SK-N-SH (cell line): ENCODE data around the gene ZG16. TPM values are rescaled to one million over a fixed set of nuclear protein-coding genes. Genes with fewer than 3 reads are reported as not detected.

Source experiments
- CTCF ChIA-PET: fragments of 300-600, 350-600 bp; formaldehyde crosslinking; extraction: SDS; loops from one replicate; lab custom pipeline; 2021; lab: Yijun Ruan, JAX
- POLR2A ChIA-PET: fragments of 350-600 bp; sonication (Branson Sonifier 250); formaldehyde crosslinking; extraction: SDS; loops from one replicate; lab custom pipeline; 2020; ENCODE audit warnings: antibody characterized with exemption, inconsistent platforms; lab: Yijun Ruan, JAX
- DNase-seq: peaks from one replicate; pipeline ENCODE4 v3.0.0; 2012
- H2AFZ ChIP-seq: fragments of 200-600 bp; sonication (generic); 2 replicates; pipeline ENCODE4 v1.8.1; 2016; ENCODE audit warnings: antibody characterized with exemption, mild to moderate bottlenecking, low read depth
- H3F3A ChIP-seq: fragments of 200-600 bp; sonication (generic); replicated peaks from 2 replicates; pipeline ENCODE3; 2016; ENCODE audit warnings: antibody characterized with exemption, mild to moderate bottlenecking; ENCODE audit not compliant: insufficient read depth
- H3K27ac ChIP-seq, 2 experiments: fragments of 200-500 bp in 1 of 2; fragments of 200-600 bp in 1 of 2; sonication (Bioruptor generic) in 1 of 2; sonication (generic), shearing (Covaris generic) in 1 of 2; 2 replicates each; pipeline versions ENCODE4 v1.5.1 to v1.6.1; 2014 to 2016; ENCODE audit warnings: low read depth in 2 of 2, inconsistent platforms in 1 of 2, low read length in 1 of 2, mild to moderate bottlenecking in 1 of 2, mixed read lengths in 1 of 2
- H3K27me3 ChIP-seq: fragments of 200-600 bp; sonication (generic), shearing (Covaris generic); 2 replicates; pipeline ENCODE4 v1.6.1; 2016; ENCODE audit warnings: mixed run types; ENCODE audit not compliant: insufficient read depth
- H3K36me3 ChIP-seq, 2 experiments: fragments of 200-500 bp in 1 of 2; fragments of 200-600 bp in 1 of 2; sonication (Bioruptor generic) in 1 of 2; sonication (generic) in 1 of 2; replicated peaks in 1 of 2; 2 replicates each; pipeline versions ENCODE3 to v1.5.1; 2014 to 2016; ENCODE audit warnings: low read length in 1 of 2, mild to moderate bottlenecking in 1 of 2; ENCODE audit not compliant: insufficient read depth in 2 of 2, control insufficient read depth in 1 of 2
- H3K4me1 ChIP-seq, 2 experiments: fragments of 200-500 bp in 1 of 2; fragments of 200-600 bp in 1 of 2; sonication (Bioruptor generic) in 1 of 2; sonication (generic), shearing (Covaris generic) in 1 of 2; 2 replicates each; pipeline versions ENCODE4 v1.5.1 to v1.6.1; 2014 to 2016; ENCODE audit warnings: low read depth in 1 of 2, low read length in 1 of 2, mixed run types in 1 of 2; ENCODE audit not compliant: insufficient read depth in 2 of 2, control insufficient read depth in 1 of 2
- H3K4me2 ChIP-seq: fragments of 200-600 bp; sonication (generic), shearing (Covaris generic); 2 replicates; pipeline ENCODE4 v1.6.1; 2017; ENCODE audit warnings: mixed run types
- H3K4me3 ChIP-seq, 2 experiments: fragments of 200-500 bp in 1 of 2; fragments of 200-600 bp in 1 of 2; sonication (Bioruptor generic) in 1 of 2; sonication (generic), shearing (Covaris generic) in 1 of 2; 2 replicates each; pipeline versions ENCODE4 v1.5.1 to v1.8.1; 2014 to 2016; ENCODE audit warnings: low read depth in 2 of 2, inconsistent platforms in 1 of 2, low read length in 1 of 2, mild to moderate bottlenecking in 1 of 2, mixed read lengths in 1 of 2, moderate library complexity in 1 of 2
- H3K79me2 ChIP-seq: fragments of 200-600 bp; sonication (generic); 2 replicates; pipeline ENCODE4 v1.8.1; 2017; ENCODE audit warnings: mild to moderate bottlenecking; ENCODE audit not compliant: insufficient read depth
- H3K9ac ChIP-seq: fragments of 200-600 bp; sonication (generic); 2 replicates; pipeline ENCODE4 v1.6.1; 2017; ENCODE audit warnings: mixed run types
- H3K9me2 ChIP-seq: fragments of 200-600 bp; sonication (generic); 2 replicates; pipeline ENCODE4 v1.6.1; 2017; ENCODE audit warnings: mixed run types
- H3K9me3 ChIP-seq: fragments of 200-600 bp; sonication (generic); 2 replicates; pipeline ENCODE4 v1.6.1; 2017; ENCODE audit warnings: mixed run types, mild to moderate bottlenecking, moderate library complexity
- H4K20me1 ChIP-seq: fragments of 200-600 bp; sonication (generic); 2 replicates; pipeline ENCODE4 v1.6.1; 2017; ENCODE audit warnings: mild to moderate bottlenecking, mixed run types; ENCODE audit not compliant: insufficient read depth
- EP300 ChIP-seq, 2 experiments: IDR thresholded peaks; 2 replicates each; pipeline versions ENCODE4 v1.4.0 to v1.6.1; 2012; ENCODE audit warnings: borderline replicate concordance in 1 of 2, low read depth in 1 of 2, low read length in 1 of 2
- EZH2phosphoT487 ChIP-seq: fragments of 200-600 bp; sonication (generic); IDR thresholded peaks from 2 replicates; pipeline ENCODE4 v1.6.1; 2017; ENCODE audit warnings: low read depth, mixed run types, mild to moderate bottlenecking, antibody characterized with exemption, moderate library complexity, borderline replicate concordance
- FOSL2 ChIP-seq: IDR thresholded peaks from 2 replicates; pipeline ENCODE4 v1.4.0; 2012; ENCODE audit warnings: low read depth, mild to moderate bottlenecking, moderate library complexity, borderline replicate concordance
- JUND ChIP-seq: IDR thresholded peaks from 2 replicates; pipeline ENCODE4 v1.4.0; 2012
- MAX ChIP-seq: IDR thresholded peaks from 2 replicates; pipeline ENCODE4 v1.4.0; 2012; ENCODE audit warnings: low read depth
- MEF2A ChIP-seq: IDR thresholded peaks from 2 replicates; pipeline ENCODE4 v1.4.0; 2012; ENCODE audit warnings: low read depth, borderline replicate concordance
- MXI1 ChIP-seq: IDR thresholded peaks from 2 replicates; pipeline ENCODE4 v1.6.1; 2012; ENCODE audit warnings: mild to moderate bottlenecking, low read depth, low read length, improper control_type of control experiment
- NFIC ChIP-seq: IDR thresholded peaks from 2 replicates; pipeline ENCODE4 v1.4.0; 2012; ENCODE audit warnings: borderline replicate concordance
- NRF1 ChIP-seq: IDR thresholded peaks from 2 replicates; pipeline ENCODE4 v1.6.1; 2012; ENCODE audit warnings: low read depth, mild to moderate bottlenecking, low read length
- PBX3 ChIP-seq: IDR thresholded peaks from 2 replicates; pipeline ENCODE4; 2012
- POLR2AphosphoS5 ChIP-seq: IDR thresholded peaks from 2 replicates; pipeline ENCODE4 v1.6.1; 2012; ENCODE audit warnings: low read depth, low read length
- RXRA ChIP-seq: IDR thresholded peaks from 2 replicates; pipeline ENCODE4 v1.4.0; 2012; ENCODE audit warnings: low read depth, mild to moderate bottlenecking, borderline replicate concordance
- SMC3 ChIP-seq: IDR thresholded peaks from 2 replicates; pipeline ENCODE4 v1.6.1; 2012; ENCODE audit warnings: low read depth, low read length, improper control_type of control experiment
- TCF12 ChIP-seq: IDR thresholded peaks from 2 replicates; pipeline ENCODE4 v1.4.0; 2012
- TEAD4 ChIP-seq: IDR thresholded peaks from 2 replicates; pipeline ENCODE4 v1.4.0; 2012; ENCODE audit warnings: mild to moderate bottlenecking, borderline replicate concordance; ENCODE audit not compliant: insufficient read depth
- USF1 ChIP-seq: IDR thresholded peaks from 2 replicates; pipeline ENCODE4 v1.4.0; 2012; ENCODE audit warnings: low read depth, borderline replicate concordance
- YY1 ChIP-seq: IDR thresholded peaks from 2 replicates; pipeline ENCODE4 v1.4.0; 2012; ENCODE audit warnings: low read depth, mild to moderate bottlenecking
- WGBS: methylation state at CpG from one replicate; pipeline ENCODE4 v1.1.6; 2017; ENCODE audit warnings: low lambda C conversion rate; 5-methylcytosine and 5-hydroxymethylcytosine counted together
- polyA plus RNA-seq, 3 experiments: library from polyadenylated mRNA; depleted of rRNA; stranded (reverse); fragments of >200 nt; gene quantifications; 2 replicates each; pipeline ENCODE4 v1.2.3, GENCODE V29; 2012

The ZG16 gene
- polyA plus RNA-seq, 1 of the 3 experiments (the other 2 are of a cell fraction), result not detected

- ChIA-PET POLR2A (interaction anchor here (0.9 kb wide), 1 partner anchor 9 kb away, joined by 3 read pairs; no protein-coding TSS in a partner anchor), CTCF (interaction anchor here (1.1 to 14.0 kb wide), 5 partner anchors 8 to 36 kb away, joined by 3 to 129 read pairs (median 6); partner anchors contain the start of gene PAGR1)
- Histone ChIP-seq H3K27me3 (no peaks in the 10 kb centered on the region), H3K9me3 (no peaks in the 10 kb centered on the region), H3K36me3 (peaks cover 0 to 8% of the 10 kb centered on the region in 2 experiments), H3K27ac (peak overlapping the region; percentile 54 to 97; a peak in 3 of 4 replicates), H3F3A (peaks cover 47% of the 10 kb centered on the region), H3K4me1 (peaks cover 22 to 37% of the 10 kb centered on the region in 2 experiments; a peak in 3 of 4 replicates), H3K9ac (peak overlapping the region; percentile 78), H4K20me1 (no peaks in the 10 kb centered on the region), H3K4me2 (peak overlapping the region; percentile 90), H3K9me2 (no peaks in the 10 kb centered on the region), H2AFZ (no peak overlapping the region), H3K4me3 (peak overlapping the region in 1 of 2 experiments; percentile 47; a peak in 2 of 4 replicates), H3K79me2 (peaks cover 88% of the 10 kb centered on the region)
- DNase-seq, result no peak
- TF ChIP-seq MAX (peak; percentile 64; the same call in 1 of the 2 replicates), MXI1 (no peak), FOSL2 (peak; percentile 91), SMC3 (no peak), NRF1 (peak; percentile 16; the same call in 1 of the 2 replicates), MEF2A (peak; percentile 65), PBX3 (peak; percentile 72), NFIC (peak; percentile 77), TCF12 (peak; percentile 89), JUND (peak; percentile 82), EP300 (IDR thresholded peaks at IDR 0.05; ENCODE audit: borderline replicate concordance in 1 of 2, low read depth in 1 of 2, low read length in 1 of 2) (peak in 1 of 2 experiments; percentile 79; a peak in 1 of 4 replicates), EZH2phosphoT487 (no peak), USF1 (no peak), POLR2AphosphoS5 (peak; percentile 5), YY1 (peak; percentile 35; the same call in 1 of the 2 replicates), TEAD4 (0 out of 2 replicates have a peak, but pooled peaks have one; percentile 52), RXRA (peak; percentile 81; the same call in 1 of the 2 replicates)
- WGBS, result 22% methylated on average over 10 of the region's 10 CpGs
These were observed 47.3 kb downstream of the ZG16 start for GRCh38 chr16:29825145-29826044.
